GM10266 (cell line): ENCODE results near the gene BOLA3.
"Not testable (repeated sequence)": the region's sequence is repeated elsewhere in the genome, so short reads cannot be mapped to it uniquely, and the experiment has no call there.

Source experiments
- DNase-seq: peaks from one replicate; pipeline ENCODE4 v3.0.0; 2012; ENCODE audit errors: extremely low spot score
- TF ChIP-seq, protein P1 (sequence below): IDR thresholded peaks from 2 replicates; pipeline ENCODE4 v1.5.1; 2012; ENCODE audit warnings: mild to moderate bottlenecking, low read depth; ENCODE audit not compliant: control insufficient read depth, insufficient read depth; ENCODE audit errors: missing control alignments

BOLA3 gene, protein sequence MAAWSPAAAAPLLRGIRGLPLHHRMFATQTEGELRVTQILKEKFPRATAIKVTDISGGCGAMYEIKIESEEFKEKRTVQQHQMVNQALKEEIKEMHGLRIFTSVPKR

GRCh38 chr2:74147727-74148456 lies at the start of gene BOLA3:
Gene BOLA3 (minus strand): TSS chr2:74147912. CDS start chr2:74147874, 38 bp downstream.
- peak; percentile 96 for DNase-seq
- TF ChIP-seq, protein P1, sequence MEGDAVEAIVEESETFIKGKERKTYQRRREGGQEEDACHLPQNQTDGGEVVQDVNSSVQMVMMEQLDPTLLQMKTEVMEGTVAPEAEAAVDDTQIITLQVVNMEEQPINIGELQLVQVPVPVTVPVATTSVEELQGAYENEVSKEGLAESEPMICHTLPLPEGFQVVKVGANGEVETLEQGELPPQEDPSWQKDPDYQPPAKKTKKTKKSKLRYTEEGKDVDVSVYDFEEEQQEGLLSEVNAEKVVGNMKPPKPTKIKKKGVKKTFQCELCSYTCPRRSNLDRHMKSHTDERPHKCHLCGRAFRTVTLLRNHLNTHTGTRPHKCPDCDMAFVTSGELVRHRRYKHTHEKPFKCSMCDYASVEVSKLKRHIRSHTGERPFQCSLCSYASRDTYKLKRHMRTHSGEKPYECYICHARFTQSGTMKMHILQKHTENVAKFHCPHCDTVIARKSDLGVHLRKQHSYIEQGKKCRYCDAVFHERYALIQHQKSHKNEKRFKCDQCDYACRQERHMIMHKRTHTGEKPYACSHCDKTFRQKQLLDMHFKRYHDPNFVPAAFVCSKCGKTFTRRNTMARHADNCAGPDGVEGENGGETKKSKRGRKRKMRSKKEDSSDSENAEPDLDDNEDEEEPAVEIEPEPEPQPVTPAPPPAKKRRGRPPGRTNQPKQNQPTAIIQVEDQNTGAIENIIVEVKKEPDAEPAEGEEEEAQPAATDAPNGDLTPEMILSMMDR: peak; percentile 74

- DNase-seq: no peak
- TF ChIP-seq, protein P1: no peak
Measured at GRCh38 chr2:74197049-74197448, 49.3 kb upstream of the BOLA3 start.

GRCh38 chr2:74194799-74195198 lies 47.1 kb upstream of the BOLA3 start:
- DNase-seq: no peak
- TF ChIP-seq, protein P1: no peak

- DNase-seq: no peak
- TF ChIP-seq, protein P1: no peak
Measured at GRCh38 chr2:74191596-74192380, 44.1 kb upstream of the BOLA3 start.

GRCh38 chr2:74188696-74189095 lies 41.0 kb upstream of the BOLA3 start:
- TF ChIP-seq, protein P1: no peak
- no peak for DNase-seq

DNA sequence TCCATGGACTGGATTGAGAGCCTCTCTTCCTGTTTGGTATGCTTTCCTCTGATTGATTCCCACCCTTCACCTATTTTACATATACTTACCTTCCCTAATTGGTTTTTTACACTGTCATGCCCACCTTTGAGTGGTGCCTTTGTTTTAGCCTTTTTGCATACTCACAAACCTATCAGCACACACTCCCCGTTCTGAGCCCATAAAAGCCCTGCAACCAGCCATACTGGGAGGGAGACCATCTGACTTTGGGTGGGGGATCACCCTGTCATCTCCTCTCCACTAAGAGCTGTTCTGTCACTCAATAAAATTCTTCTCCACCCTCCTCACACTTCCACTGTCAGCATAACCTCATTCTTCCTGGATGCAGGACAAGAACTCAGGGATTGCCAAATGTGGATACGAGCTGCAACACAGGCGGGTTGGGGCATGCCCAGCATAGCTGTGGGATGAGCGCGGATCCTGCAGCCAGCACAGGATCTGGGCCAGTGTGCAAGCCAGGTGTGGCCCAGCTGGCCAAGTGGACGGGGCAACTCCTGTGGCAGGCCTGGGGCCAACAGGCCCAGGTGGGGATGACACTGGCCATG lies 40.4 kb upstream of the BOLA3 start:
- DNase-seq: no peak
- TF ChIP-seq, protein P1: no peak

DNA sequence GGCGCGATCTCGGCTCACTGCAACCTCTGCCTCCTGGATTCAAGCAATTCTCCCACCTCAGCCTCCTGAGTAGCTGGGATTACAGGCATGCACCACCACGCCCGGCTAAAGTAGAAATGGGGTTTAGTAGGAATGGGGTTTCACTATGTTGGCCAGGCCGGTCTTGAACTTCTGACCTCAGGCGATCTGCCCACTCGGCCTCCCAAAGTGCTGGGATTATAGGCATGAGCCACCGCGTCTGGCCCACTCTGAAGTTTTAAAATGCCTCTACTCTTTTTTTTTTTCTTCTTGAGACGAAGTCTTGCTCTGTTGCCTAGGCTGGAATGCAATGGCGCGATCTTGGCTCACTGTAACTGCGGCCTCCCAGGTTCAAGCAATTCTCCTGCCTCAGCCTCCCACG lies 39.0 kb upstream of the BOLA3 start:
- DNase-seq: not testable (repeated sequence)
